HCT116 (cell line): ENCODE measurements around the gene GATAD2B. TPM values are rescaled to one million over a fixed set of nuclear protein-coding genes. Genes with fewer than 3 reads are reported as not detected.

Source experiments
- ATAC-seq: fragments of 200-7000 bp; cut with Tn5 transposase; 2 replicates; pipeline ENCODE4 v1.9.1; 2020; ENCODE audit warnings: mild to moderate bottlenecking, moderate library complexity
- BruUV-seq: library from RNA; stranded (reverse); fragments of 400-500 nt; replicated peaks from 2 replicates; lab custom pipeline; 2021; lab: Mats Ljungman, UMichigan
- CTCF ChIA-PET: fragments of 300-600 bp; sonication (Branson Sonifier 250); formaldehyde crosslinking; loops from one replicate; lab custom pipeline; 2021; ENCODE audit warnings: antibody characterized with exemption; lab: Charles Lee
- POLR2A ChIA-PET: fragments of 300-600, 350-600 bp; sonication (Branson Sonifier 250); formaldehyde crosslinking; loops from one replicate; lab custom pipeline; 2021; ENCODE audit warnings: antibody characterized with exemption; lab: Charles Lee
- RAD21 ChIA-PET, 2 experiments: fragments of 300-600 bp; sonication (Branson Sonifier 250); formaldehyde crosslinking; loops; one replicate each; lab custom pipeline; 2023; ENCODE audit warnings: low total read pairs in 2 of 2; ENCODE audit not compliant: uncharacterized antibody in 2 of 2, unreplicated experiment in 2 of 2, low non-redundant PET in 1 of 2; lab: Charles Lee
- DNase-seq: peaks from one replicate; pipeline ENCODE4 v3.0.0-alpha.2; 2010; ENCODE audit warnings: low read depth, low spot score
- H2AFZ ChIP-seq: fragments of 200-600 bp; shearing (Covaris generic), sonication (generic); 2 replicates; pipeline ENCODE4 v1.6.1; 2017; ENCODE audit warnings: low read depth, mixed run types, mixed read lengths, antibody characterized with exemption, low read length; ENCODE audit not compliant: poor library complexity, severe bottlenecking
- H3K27ac ChIP-seq: 2 replicates; pipeline ENCODE4 v1.5.1; 2012; ENCODE audit warnings: low read depth, low read length
- H3K27me3 ChIP-seq: fragments of 200-600 bp; sonication (generic); 2 replicates; pipeline ENCODE4 v1.6.1; 2016; ENCODE audit warnings: mixed run types, low read length, mixed read lengths; ENCODE audit not compliant: insufficient read depth
- H3K36me3 ChIP-seq, 2 experiments: fragments of 200-500 bp in 1 of 2; fragments of 200-600 bp in 1 of 2; sonication (Bioruptor generic) in 1 of 2; sonication (generic) in 1 of 2; 2 replicates each; pipeline versions ENCODE4 v1.5.1 to v1.6.1; 2014 to 2016; ENCODE audit warnings: low read length in 2 of 2, inconsistent platforms in 1 of 2, mixed read lengths in 1 of 2, mixed run types in 1 of 2; ENCODE audit not compliant: insufficient read depth in 2 of 2, control insufficient read depth in 1 of 2
- H3K4me1 ChIP-seq, 2 experiments: fragments of 200-600 bp in 1 of 2; sonication (generic) in 1 of 2; 2 replicates each; pipeline versions ENCODE4 v1.5.1 to v1.6.1; 2012 to 2017; ENCODE audit warnings: low read length in 2 of 2, inconsistent platforms in 1 of 2, mild to moderate bottlenecking in 1 of 2, mixed read lengths in 1 of 2, mixed run types in 1 of 2, moderate library complexity in 1 of 2; ENCODE audit not compliant: insufficient read depth in 2 of 2, control insufficient read depth in 1 of 2
- H3K4me2 ChIP-seq: fragments of 200-600 bp; sonication (generic); 2 replicates; pipeline ENCODE4 v1.6.1; 2017; ENCODE audit warnings: mixed run types, low read length, mixed read lengths
- H3K4me3 ChIP-seq, 2 experiments: fragments of 200-600 bp in 1 of 2; sonication (generic) in 1 of 2; replicated peaks in 1 of 2; 2 replicates each; pipeline ENCODE4 v1.5.1; 2011 to 2016; ENCODE audit warnings: low read length in 2 of 2, control low read depth in 1 of 2, low read depth in 1 of 2, mild to moderate bottlenecking in 1 of 2, mixed read lengths in 1 of 2, mixed run types in 1 of 2
- H3K79me2 ChIP-seq: fragments of 200-600 bp; sonication (generic); 2 replicates; pipeline ENCODE4 v1.6.1; 2017; ENCODE audit warnings: mild to moderate bottlenecking, mixed run types, low read length, moderate library complexity, mixed read lengths; ENCODE audit not compliant: insufficient read depth
- H3K9ac ChIP-seq: fragments of 200-600 bp; sonication (generic); 2 replicates; pipeline ENCODE4 v1.6.1; 2016; ENCODE audit warnings: low read length, mixed read lengths
- H3K9me2 ChIP-seq: fragments of 200-600 bp; sonication (generic), shearing (Covaris generic); 2 replicates; pipeline ENCODE4 v1.6.1; 2017; ENCODE audit warnings: mixed run types, mild to moderate bottlenecking, moderate library complexity; ENCODE audit not compliant: insufficient read depth
- H3K9me3 ChIP-seq, 2 experiments: fragments of 200-500 bp in 1 of 2; fragments of 200-600 bp in 1 of 2; sonication (Bioruptor generic) in 1 of 2; sonication (generic) in 1 of 2; 2 replicates each; pipeline ENCODE4 v1.6.1; 2014 to 2017; ENCODE audit warnings: low read length in 2 of 2, mixed read lengths in 2 of 2, inconsistent platforms in 1 of 2, low read depth in 1 of 2, mild to moderate bottlenecking in 1 of 2, mixed run types in 1 of 2, moderate library complexity in 1 of 2; ENCODE audit not compliant: control insufficient read depth in 1 of 2, insufficient read depth in 1 of 2
- H4K20me1 ChIP-seq: fragments of 200-600 bp; sonication (generic), shearing (Covaris generic); 2 replicates; pipeline ENCODE4 v1.6.1; 2017; ENCODE audit warnings: mixed run types, mild to moderate bottlenecking, moderate library complexity; ENCODE audit not compliant: insufficient read depth
- CBX3 ChIP-seq: IDR thresholded peaks from 2 replicates; pipeline ENCODE4 v1.6.1; 2012; ENCODE audit warnings: low read depth
- CEBPB ChIP-seq: IDR thresholded peaks from 2 replicates; pipeline ENCODE4 v1.6.1; 2012; ENCODE audit warnings: low read depth
- EGR1 ChIP-seq: IDR thresholded peaks from 2 replicates; pipeline ENCODE4 v1.6.1; 2012; ENCODE audit warnings: low read depth
- ELF1 ChIP-seq: IDR thresholded peaks from 2 replicates; pipeline ENCODE4 v1.6.1; 2012; ENCODE audit warnings: low read depth, borderline replicate concordance
- EZH2phosphoT487 ChIP-seq: fragments of 200-600 bp; IDR thresholded peaks from 2 replicates; pipeline ENCODE4 v1.6.1; 2018; ENCODE audit warnings: antibody characterized with exemption, borderline replicate concordance
- FOSL1 ChIP-seq: IDR thresholded peaks from 2 replicates; pipeline ENCODE4 v1.6.1; 2012; ENCODE audit warnings: low read depth
- POLR2A ChIP-seq: IDR thresholded peaks from 2 replicates; pipeline ENCODE4 v1.7.0; 2011; ENCODE audit warnings: borderline replicate concordance; ENCODE audit not compliant: insufficient read depth, insufficient read length; ENCODE audit errors: extremely low read depth
- POLR2AphosphoS5 ChIP-seq: IDR thresholded peaks from 2 replicates; pipeline ENCODE4 v1.6.1; 2011; ENCODE audit warnings: mild to moderate bottlenecking, low read depth, low read length, moderate library complexity
- SIN3A ChIP-seq: IDR thresholded peaks from 2 replicates; pipeline ENCODE4 v1.6.1; 2012; ENCODE audit warnings: low read depth
- SP1 ChIP-seq: IDR thresholded peaks from 2 replicates; pipeline ENCODE4 v1.6.1; 2012; ENCODE audit warnings: low read depth
- YY1 ChIP-seq: IDR thresholded peaks from 2 replicates; pipeline ENCODE4 v1.6.1; 2011; ENCODE audit warnings: low read length, low read depth, moderate library complexity, mild to moderate bottlenecking; ENCODE audit not compliant: insufficient replicate concordance; ENCODE audit errors: extremely low read depth
- ZFX ChIP-seq: fragments of 450-650 bp; IDR thresholded peaks from 2 replicates; pipeline ENCODE4 v1.6.1; 2017
- intact Hi-C: fragments of 100-400 bp; cut with micrococcal nuclease; formaldehyde crosslinking; loops from 2 replicates; pipeline ENCODE4 v1.10.0; 2022
- total RNA-seq: library from RNA; stranded (reverse); gene quantifications from one replicate; pipeline ENCODE4 v1.2.1, GENCODE V29; 2021; ENCODE audit not compliant: unreplicated experiment
- TF ChIP-seq, protein P1 (sequence below): IDR thresholded peaks from 2 replicates; pipeline ENCODE4 v1.6.1; 2012; ENCODE audit warnings: low read depth
- TF ChIP-seq, protein P2 (sequence below): IDR thresholded peaks from 2 replicates; pipeline ENCODE4 v1.6.1; 2011; ENCODE audit warnings: mild to moderate bottlenecking, low read length, moderate library complexity; ENCODE audit not compliant: insufficient replicate concordance; ENCODE audit errors: extremely low read depth
- TF ChIP-seq, protein P3 (sequence below), 3 experiments: fragments of 200-600 bp in 1 of 3; sonication (generic) in 1 of 3; IDR thresholded peaks in 2 of 3; conservative IDR thresholded peaks in 1 of 3; 2 replicates each; pipeline ENCODE4 v1.5.1; 2012 to 2017; ENCODE audit warnings: low read depth in 2 of 3, low read length in 2 of 3, antibody characterized with exemption in 1 of 3, borderline replicate concordance in 1 of 3, control low read depth in 1 of 3, mild to moderate bottlenecking in 1 of 3, mixed read lengths in 1 of 3, mixed run types in 1 of 3, moderate library complexity in 1 of 3; ENCODE audit not compliant: insufficient read depth in 1 of 3
- TF ChIP-seq, protein P4 (sequence below): IDR thresholded peaks from 2 replicates; pipeline ENCODE4 v1.6.1; 2012
- TF ChIP-seq, protein P5 (sequence below): IDR thresholded peaks from 2 replicates; pipeline ENCODE4 v1.6.1; 2012

The GATAD2B gene
- total RNA-seq, 1 experiment from 2014 or later: 50.2 TPM

DNA sequence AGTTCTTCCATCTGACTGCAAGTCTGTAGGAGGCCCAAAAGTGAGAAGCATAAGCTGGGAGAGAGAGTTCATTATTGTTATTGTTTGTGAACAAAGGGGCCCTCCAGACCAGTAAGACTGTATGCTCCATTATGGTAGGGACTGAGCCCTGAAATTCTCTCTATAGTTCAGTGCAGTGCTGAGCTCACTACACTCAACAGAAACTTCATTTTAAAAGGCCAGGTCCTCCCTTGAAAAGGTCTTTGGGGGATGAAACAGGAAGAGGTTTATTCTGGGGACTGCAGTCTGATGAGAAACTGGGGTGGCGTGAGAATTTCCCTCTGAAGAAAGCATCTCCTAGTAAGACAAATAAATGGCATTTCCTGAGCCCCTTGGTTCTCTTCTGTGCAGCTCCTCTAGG, 5.5 kb upstream of the GATAD2B start (continued):
- TF ChIP-seq, protein P1, sequence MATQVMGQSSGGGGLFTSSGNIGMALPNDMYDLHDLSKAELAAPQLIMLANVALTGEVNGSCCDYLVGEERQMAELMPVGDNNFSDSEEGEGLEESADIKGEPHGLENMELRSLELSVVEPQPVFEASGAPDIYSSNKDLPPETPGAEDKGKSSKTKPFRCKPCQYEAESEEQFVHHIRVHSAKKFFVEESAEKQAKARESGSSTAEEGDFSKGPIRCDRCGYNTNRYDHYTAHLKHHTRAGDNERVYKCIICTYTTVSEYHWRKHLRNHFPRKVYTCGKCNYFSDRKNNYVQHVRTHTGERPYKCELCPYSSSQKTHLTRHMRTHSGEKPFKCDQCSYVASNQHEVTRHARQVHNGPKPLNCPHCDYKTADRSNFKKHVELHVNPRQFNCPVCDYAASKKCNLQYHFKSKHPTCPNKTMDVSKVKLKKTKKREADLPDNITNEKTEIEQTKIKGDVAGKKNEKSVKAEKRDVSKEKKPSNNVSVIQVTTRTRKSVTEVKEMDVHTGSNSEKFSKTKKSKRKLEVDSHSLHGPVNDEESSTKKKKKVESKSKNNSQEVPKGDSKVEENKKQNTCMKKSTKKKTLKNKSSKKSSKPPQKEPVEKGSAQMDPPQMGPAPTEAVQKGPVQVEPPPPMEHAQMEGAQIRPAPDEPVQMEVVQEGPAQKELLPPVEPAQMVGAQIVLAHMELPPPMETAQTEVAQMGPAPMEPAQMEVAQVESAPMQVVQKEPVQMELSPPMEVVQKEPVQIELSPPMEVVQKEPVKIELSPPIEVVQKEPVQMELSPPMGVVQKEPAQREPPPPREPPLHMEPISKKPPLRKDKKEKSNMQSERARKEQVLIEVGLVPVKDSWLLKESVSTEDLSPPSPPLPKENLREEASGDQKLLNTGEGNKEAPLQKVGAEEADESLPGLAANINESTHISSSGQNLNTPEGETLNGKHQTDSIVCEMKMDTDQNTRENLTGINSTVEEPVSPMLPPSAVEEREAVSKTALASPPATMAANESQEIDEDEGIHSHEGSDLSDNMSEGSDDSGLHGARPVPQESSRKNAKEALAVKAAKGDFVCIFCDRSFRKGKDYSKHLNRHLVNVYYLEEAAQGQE: no peak
- TF ChIP-seq, protein P2, sequence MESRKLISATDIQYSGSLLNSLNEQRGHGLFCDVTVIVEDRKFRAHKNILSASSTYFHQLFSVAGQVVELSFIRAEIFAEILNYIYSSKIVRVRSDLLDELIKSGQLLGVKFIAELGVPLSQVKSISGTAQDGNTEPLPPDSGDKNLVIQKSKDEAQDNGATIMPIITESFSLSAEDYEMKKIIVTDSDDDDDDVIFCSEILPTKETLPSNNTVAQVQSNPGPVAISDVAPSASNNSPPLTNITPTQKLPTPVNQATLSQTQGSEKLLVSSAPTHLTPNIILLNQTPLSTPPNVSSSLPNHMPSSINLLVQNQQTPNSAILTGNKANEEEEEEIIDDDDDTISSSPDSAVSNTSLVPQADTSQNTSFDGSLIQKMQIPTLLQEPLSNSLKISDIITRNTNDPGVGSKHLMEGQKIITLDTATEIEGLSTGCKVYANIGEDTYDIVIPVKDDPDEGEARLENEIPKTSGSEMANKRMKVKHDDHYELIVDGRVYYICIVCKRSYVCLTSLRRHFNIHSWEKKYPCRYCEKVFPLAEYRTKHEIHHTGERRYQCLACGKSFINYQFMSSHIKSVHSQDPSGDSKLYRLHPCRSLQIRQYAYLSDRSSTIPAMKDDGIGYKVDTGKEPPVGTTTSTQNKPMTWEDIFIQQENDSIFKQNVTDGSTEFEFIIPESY: no peak
- TF ChIP-seq CBX3: no peak
- no peak for TF ChIP-seq CEBPB
- no peak for TF ChIP-seq SP1
- TF ChIP-seq POLR2AphosphoS5: no peak
- TF ChIP-seq ELF1: no peak
- TF ChIP-seq SIN3A: no peak
- TF ChIP-seq ZFX: no peak

DNA sequence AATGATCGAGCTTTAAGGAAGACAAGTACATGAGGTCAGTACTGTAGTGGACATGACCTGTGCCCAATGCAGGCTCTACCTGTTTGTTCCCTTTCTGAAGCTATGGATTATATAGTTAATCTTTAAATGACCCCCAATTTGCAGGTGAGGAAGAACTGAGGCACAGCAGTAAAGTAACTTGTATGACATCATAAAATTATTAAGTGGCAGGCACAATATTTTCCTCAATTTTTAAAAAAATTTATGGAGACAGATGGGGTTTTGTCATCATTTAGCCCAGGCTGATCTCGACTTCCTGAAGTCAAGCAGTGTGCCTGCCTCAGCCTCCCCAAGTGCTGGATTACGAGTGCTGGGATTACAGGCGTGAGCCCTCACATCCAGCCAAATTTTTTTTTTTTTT, 3.6 kb upstream of the GATAD2B start:
- ChIA-PET CTCF (no interaction called here), RAD21 (no interaction called here), POLR2A (no interaction called here)
- Histone ChIP-seq H3K4me1 (peaks cover 10 to 20% of the 10 kb centered on the region in 2 experiments), H3K4me2 (no peak overlapping the region), H3K9me2 (no peaks in the 10 kb centered on the region), H2AFZ (no peak overlapping the region), H3K9ac (no peak overlapping the region), H3K79me2 (peaks cover 9% of the 10 kb centered on the region), H3K27me3 (no peaks in the 10 kb centered on the region), H3K36me3 (peaks cover 2 to 7% of the 10 kb centered on the region in 2 experiments; a peak in 1 of 4 replicates), H4K20me1 (no peaks in the 10 kb centered on the region), H3K9me3 (no peaks in the 10 kb centered on the region), H3K27ac (no peak overlapping the region), H3K4me3 (no peak overlapping the region)
- intact Hi-C loops: no loop called here
- no peak for DNase-seq
- ATAC-seq: no peak
- BruUV-seq: no TSS peak
- TF ChIP-seq CEBPB (no peak), SP1 (no peak), EZH2phosphoT487 (no peak), YY1 (no peak), FOSL1 (no peak), POLR2A (no peak), POLR2AphosphoS5 (no peak), EGR1 (no peak), ELF1 (no peak), SIN3A (no peak), CBX3 (no peak)
- TF ChIP-seq, protein P3, sequence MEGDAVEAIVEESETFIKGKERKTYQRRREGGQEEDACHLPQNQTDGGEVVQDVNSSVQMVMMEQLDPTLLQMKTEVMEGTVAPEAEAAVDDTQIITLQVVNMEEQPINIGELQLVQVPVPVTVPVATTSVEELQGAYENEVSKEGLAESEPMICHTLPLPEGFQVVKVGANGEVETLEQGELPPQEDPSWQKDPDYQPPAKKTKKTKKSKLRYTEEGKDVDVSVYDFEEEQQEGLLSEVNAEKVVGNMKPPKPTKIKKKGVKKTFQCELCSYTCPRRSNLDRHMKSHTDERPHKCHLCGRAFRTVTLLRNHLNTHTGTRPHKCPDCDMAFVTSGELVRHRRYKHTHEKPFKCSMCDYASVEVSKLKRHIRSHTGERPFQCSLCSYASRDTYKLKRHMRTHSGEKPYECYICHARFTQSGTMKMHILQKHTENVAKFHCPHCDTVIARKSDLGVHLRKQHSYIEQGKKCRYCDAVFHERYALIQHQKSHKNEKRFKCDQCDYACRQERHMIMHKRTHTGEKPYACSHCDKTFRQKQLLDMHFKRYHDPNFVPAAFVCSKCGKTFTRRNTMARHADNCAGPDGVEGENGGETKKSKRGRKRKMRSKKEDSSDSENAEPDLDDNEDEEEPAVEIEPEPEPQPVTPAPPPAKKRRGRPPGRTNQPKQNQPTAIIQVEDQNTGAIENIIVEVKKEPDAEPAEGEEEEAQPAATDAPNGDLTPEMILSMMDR (IDR thresholded peaks at IDR 0.05 in 2 of 3, conservative IDR thresholded peaks at IDR 0.05 in 1 of 3; ENCODE audit: borderline replicate concordance in 1 of 3, insufficient read depth in 1 of 3, low read depth in 2 of 3, low read length in 2 of 3): no peak
- TF ChIP-seq, protein P4, sequence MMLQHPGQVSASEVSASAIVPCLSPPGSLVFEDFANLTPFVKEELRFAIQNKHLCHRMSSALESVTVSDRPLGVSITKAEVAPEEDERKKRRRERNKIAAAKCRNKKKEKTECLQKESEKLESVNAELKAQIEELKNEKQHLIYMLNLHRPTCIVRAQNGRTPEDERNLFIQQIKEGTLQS: no peak
- TF ChIP-seq, protein P5, sequence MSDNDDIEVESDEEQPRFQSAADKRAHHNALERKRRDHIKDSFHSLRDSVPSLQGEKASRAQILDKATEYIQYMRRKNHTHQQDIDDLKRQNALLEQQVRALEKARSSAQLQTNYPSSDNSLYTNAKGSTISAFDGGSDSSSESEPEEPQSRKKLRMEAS: no peak
